ENCODE measurements around the gene MSI1. TPM values are rescaled to one million over a fixed set of nuclear protein-coding genes. Genes with fewer than 3 reads are reported as not detected.

The MSI1 gene
- total RNA-seq, 1 experiment from 2014 or later = 3.6 TPM

DNA sequence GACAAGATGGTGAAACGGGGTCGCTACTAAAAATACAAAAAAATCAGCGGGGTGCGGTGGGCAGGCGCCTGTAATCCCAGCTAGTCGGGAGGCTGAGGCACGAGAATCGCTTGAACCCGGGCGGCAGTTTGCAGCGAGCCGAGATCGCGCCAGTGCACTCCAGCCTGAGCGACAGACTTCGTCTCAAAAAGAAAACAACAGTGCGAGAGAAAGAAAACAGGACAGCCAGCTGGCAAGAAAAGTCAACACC, 76.6 kb downstream of the MSI1 start:
- ChIA-PET POLR2A (ENCODE audit: low non-redundant PET) (interaction anchor here (0.7 to 2.8 kb wide), 6 partner anchors 14 to 180 kb away, joined by 3 to 27 read pairs (median 10); partner anchors contain the start of gene RPLP0), CTCF (interaction anchor here (1.7 to 3.5 kb wide), 2 partner anchors 10 to 64 kb away, joined by 7 to 23 read pairs; partner anchors contain the start of gene SIRT4)
- Histone ChIP-seq H3K27ac (ENCODE audit: low read depth, low read length, poor library complexity, severe bottlenecking) (peak overlapping the region; percentile 100), H3K36me3 (ENCODE audit: insufficient read depth, low read length, poor library complexity, severe bottlenecking) (no peaks in the 10 kb centered on the region), H3K4me3 (ENCODE audit: low read depth, low read length, poor library complexity, severe bottlenecking) (peak overlapping the region; percentile 54), H3K9me3 (ENCODE audit: low read depth, low read length, poor library complexity, severe bottlenecking) (no peaks in the 10 kb centered on the region), H3K4me1 (ENCODE audit: insufficient read depth, low read length, poor library complexity, severe bottlenecking) (peaks cover 11% of the 10 kb centered on the region), H3K27me3 (replicated peaks; ENCODE audit: insufficient read depth, low read depth, low read length, poor library complexity) (no peaks in the 10 kb centered on the region)
- TF ChIP-seq, protein P1, sequence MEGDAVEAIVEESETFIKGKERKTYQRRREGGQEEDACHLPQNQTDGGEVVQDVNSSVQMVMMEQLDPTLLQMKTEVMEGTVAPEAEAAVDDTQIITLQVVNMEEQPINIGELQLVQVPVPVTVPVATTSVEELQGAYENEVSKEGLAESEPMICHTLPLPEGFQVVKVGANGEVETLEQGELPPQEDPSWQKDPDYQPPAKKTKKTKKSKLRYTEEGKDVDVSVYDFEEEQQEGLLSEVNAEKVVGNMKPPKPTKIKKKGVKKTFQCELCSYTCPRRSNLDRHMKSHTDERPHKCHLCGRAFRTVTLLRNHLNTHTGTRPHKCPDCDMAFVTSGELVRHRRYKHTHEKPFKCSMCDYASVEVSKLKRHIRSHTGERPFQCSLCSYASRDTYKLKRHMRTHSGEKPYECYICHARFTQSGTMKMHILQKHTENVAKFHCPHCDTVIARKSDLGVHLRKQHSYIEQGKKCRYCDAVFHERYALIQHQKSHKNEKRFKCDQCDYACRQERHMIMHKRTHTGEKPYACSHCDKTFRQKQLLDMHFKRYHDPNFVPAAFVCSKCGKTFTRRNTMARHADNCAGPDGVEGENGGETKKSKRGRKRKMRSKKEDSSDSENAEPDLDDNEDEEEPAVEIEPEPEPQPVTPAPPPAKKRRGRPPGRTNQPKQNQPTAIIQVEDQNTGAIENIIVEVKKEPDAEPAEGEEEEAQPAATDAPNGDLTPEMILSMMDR (conservative IDR thresholded peaks at IDR 0.05; ENCODE audit: low read depth, low read length) = no peak
- TF ChIP-seq EZH2 (IDR thresholded peaks at IDR 0.05; ENCODE audit: borderline replicate concordance, low read depth, low read length, poor library complexity, severe bottlenecking) = no peak
- no peak for DNase-seq (ENCODE audit: low spot score)
- TSS peak; percentile 94 for BruUV-seq (replicated peaks)
- intact Hi-C loops (cut with micrococcal nuclease; ENCODE audit: unreplicated experiment) = no loop called here

Other genes with a start within 250 kb of the MSI1 start
- 129 and 131 TPM in 2 replicates for gene GCN1, start 174.4 kb downstream of the MSI1 start, total RNA-seq (2021)
- 1,951 and 2,047 TPM in 2 replicates for gene RPLP0, start 168.1 kb downstream of the MSI1 start, total RNA-seq (2021)
- 110 and 127 TPM in 2 replicates for gene PXN, start 103.4 kb downstream of the MSI1 start, total RNA-seq (2021)
- 2,640 and 2,668 TPM in 2 replicates for gene RNU4-2, start 77.3 kb downstream of the MSI1 start, total RNA-seq (2021)
- gene RNU4-1, start 75.9 kb downstream of the MSI1 start, total RNA-seq (2021) = 1,130 and 1,293 TPM in 2 replicates
- gene SIRT4, start 66.8 kb downstream of the MSI1 start, total RNA-seq (2021) = 3.7 and 4.8 TPM in 2 replicates
- not detected in 2 replicates for gene PLA2G1B, start 41.4 kb downstream of the MSI1 start, total RNA-seq (2021)
- gene COX6A1, start 68.9 kb upstream of the MSI1 start, total RNA-seq (2021) = 435 and 460 TPM in 2 replicates
- 29.4 and 36.4 TPM in 2 replicates for gene TRIAP1, start 77.2 kb upstream of the MSI1 start, total RNA-seq (2021)
- gene GATC, start 77.3 kb upstream of the MSI1 start, total RNA-seq (2021) = 40.2 and 42.4 TPM in 2 replicates
- 308 and 328 TPM in 2 replicates for gene SRSF9, start 100.6 kb upstream of the MSI1 start, total RNA-seq (2021)
- 546 and 617 TPM in 2 replicates for gene DYNLL1, start 126.9 kb upstream of the MSI1 start, total RNA-seq (2021)
- gene COQ5, start 160.0 kb upstream of the MSI1 start, total RNA-seq (2021) = 36.5 and 40.4 TPM in 2 replicates
- gene RNF10, start 165.2 kb upstream of the MSI1 start, total RNA-seq (2021) = 225 and 240 TPM in 2 replicates
- gene POP5, start 212.2 kb upstream of the MSI1 start, total RNA-seq (2021) = 41.0 and 42.4 TPM in 2 replicates